ENCODE results near the gene PPARG.
"Not testable (repeated sequence)": the region's sequence is repeated elsewhere in the genome, so short reads cannot be mapped to it uniquely, and the experiment has no call there.

Gene PPARG

DNA sequence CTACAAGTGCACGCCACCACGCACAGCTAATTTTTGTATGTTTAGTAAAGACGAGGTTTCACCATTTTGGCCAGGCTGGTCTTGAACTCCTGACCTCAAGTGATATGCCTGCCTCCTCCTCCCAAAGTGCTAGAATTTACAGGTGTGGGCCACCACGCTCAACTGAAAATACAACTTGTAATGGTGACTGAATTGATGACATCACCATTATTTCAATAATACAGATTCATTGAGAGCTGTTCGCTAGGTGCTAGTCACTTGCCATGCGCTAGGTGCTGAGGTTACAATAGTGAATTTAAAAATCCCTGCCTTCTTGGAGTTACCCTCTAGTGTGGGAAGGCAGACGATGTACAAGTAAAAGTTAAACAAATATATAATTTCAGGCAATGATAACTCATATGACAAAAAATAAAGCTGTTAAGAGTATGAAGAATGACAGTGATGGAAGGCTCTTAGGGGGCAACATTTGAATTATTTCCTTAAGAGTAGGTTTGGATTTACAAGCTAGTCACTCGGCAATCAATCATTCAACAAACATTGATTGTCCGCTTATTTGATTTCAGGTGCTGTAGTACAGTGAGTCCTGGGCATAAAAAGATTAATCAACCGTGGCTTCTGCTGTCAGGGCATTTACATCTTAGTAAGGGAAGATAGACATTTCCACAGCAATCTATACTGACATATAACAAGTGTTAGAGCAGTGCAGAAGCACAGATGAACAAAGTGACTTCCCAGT is 9.1 kb upstream of the PPARG start:
- DNase-seq (ENCODE audit: low read depth in 3 of 3): no peak

GRCh38 chr3:12280357-12280806 is 8.5 kb upstream of the PPARG start:
- DNase-seq (ENCODE audit: low read depth in 3 of 3): no peak

DNA sequence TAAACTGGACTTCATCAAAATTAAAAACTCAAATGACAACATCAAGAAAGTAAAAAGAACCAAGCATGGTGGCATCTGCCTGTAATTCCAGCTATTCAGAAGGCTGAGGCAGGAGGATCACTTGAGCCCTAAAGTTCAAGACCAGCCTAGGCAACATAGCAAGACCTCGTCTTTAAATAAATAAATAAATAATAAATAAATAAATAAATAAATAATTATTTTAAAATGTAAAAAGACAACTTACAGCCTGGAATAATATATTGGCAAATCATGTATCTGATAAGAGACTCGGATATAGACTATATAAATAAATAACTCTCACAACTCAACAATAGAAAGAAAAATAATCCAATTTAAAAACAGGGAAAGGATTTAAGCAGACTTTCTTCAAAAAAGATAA is 4.3 kb upstream of the PPARG start:
- DNase-seq (ENCODE audit: low read depth in 3 of 3): no peak

- no peak for DNase-seq (ENCODE audit: low read depth in 3 of 3)
Measured at GRCh38 chr3:12285003-12285555, 3.8 kb upstream of the PPARG start.

DNA sequence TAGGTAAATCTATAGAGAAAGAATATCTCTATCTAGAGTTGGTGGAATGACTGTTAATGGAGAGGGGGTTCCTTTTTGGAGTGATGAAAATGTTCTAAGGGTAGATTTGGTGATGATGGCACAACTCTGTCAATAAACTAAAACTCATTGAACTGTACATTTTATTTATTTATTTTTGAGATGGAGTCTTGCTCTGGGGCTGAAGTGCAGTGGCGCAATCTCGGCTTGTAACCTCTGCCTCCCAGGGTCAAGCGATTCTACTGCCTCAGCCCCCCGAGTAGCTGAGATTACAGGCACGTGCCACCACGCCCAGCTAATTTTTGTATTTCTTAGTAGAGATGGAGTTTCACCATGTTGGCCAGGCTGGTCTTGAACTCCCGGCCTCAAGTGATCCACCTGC is 3.1 kb upstream of the PPARG start:
- DNase-seq (ENCODE audit: low read depth in 3 of 3): not testable (repeated sequence)

- no peak for DNase-seq (ENCODE audit: low read depth in 3 of 3)
Measured at GRCh38 chr3:12286504-12286903, 2.4 kb upstream of the PPARG start.

- DNase-seq (ENCODE audit: low read depth in 3 of 3): no peak
Measured at GRCh38 chr3:12286927-12287726, 1.7 kb upstream of the PPARG start.

DNA sequence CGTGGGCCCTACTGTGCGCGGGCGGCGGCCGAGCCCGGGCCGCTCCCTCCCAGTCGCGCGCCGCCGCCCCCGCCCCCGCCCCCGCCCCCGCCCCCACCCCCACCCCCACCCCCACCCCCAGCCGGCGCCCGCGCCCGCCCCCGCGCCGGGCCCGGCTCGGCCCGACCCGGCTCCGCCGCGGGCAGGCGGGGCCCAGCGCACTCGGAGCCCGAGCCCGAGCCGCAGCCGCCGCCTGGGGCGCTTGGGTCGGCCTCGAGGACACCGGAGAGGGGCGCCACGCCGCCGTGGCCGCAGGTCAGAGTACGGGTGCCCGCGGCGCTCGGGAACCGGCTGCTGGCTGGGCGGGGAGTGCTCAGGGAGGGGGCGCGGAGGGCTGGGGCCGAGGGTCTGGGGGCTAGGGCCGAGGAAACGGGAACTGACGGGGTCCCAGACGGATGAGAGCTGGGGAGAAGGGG is 1.1 kb upstream of the PPARG start:
- DNase-seq (ENCODE audit: low read depth in 3 of 3): no peak

GRCh38 chr3:12289524-12289923 is 654 bp downstream of the PPARG start:
- no peak for DNase-seq (ENCODE audit: low read depth in 3 of 3)

DNA sequence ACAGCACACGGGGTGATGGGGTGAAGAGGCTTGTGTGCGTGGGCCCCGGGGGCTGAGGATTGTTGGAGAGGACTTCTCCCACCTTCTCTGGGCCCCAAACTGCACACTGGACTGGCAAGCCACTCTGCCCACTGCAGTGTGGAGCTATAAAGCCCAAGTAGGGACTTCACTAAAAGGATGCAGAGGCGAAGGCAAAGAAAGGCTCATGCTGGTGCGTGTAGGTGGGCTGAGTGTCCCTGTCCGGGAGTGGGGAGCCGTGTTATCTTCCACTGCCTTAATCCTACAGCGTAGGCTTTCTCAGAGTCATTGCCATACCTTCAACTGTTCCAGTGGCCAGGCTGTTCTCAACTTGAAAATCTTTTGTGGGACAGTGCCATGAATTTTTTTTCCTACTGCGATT is 3.9 kb downstream of the PPARG start:
- DNase-seq (ENCODE audit: low read depth in 3 of 3): no peak

- no peak for DNase-seq (ENCODE audit: low read depth in 3 of 3)
Measured at GRCh38 chr3:12294885-12295580, 6.2 kb downstream of the PPARG start.

GRCh38 chr3:12296511-12296910 is 7.6 kb downstream of the PPARG start:
- no peak for DNase-seq (ENCODE audit: low read depth in 3 of 3)

DNA sequence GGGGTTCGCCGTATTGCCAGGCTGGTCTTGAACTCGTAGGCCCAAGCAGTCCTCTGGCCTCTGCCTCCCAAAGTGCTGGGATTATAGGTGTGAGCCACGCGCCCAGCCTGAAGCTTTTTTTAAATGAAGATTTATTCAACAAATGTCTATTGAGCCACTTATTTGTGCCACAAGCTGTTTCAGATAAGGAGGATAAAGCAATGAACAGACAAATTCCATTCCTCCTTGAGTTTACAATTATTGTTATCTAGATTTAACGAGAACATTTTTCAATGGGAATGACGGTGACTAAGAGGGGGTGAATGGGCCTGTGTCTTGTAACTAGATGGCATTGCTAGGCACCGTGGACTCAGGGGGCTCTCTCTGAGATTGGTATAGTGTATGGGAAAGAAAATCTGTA is 10.2 kb downstream of the PPARG start:
- DNase-seq (ENCODE audit: low read depth in 3 of 3): no peak

DNA sequence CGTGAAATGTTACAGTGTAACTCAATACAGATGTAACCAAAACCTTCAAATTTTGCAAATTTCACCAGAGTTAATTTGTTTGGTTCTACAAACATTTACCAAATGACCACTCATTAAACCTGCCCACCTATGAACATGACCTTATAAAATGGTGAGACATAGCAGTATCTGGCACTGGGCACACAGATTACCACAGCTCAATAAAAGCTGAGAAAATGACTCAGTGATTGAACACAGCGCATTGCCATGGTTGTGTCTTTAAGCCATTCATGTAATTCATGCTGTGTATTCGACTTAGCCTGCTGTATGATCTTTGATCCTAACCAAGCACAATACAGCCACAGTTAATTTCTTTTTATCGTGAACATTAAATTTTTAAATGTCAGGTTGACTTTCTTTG is 11.3 kb downstream of the PPARG start:
- no peak for DNase-seq (ENCODE audit: low read depth in 3 of 3)

GRCh38 chr3:12301031-12301430 is 12.2 kb downstream of the PPARG start:
- no peak for DNase-seq (ENCODE audit: low read depth in 3 of 3)

DNA sequence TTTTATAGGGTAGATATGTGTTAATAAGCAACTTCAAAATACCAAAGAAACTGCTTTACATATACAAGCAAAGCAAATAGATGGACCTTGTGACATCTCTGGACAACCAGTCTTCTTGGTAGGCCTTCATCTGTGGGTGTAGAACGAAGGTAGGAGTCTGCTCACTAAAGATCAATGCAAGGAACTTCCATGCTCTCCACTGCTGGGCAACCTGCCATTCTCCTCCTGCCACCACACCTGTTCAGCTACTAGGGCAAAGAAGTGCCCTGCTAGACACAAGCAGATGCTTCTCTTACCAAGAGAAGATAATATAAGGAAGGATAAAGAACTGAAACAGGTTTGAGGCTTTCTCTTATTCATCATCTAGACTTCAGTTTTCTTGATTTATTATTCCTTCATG is 12.6 kb downstream of the PPARG start:
- DNase-seq (ENCODE audit: low read depth in 3 of 3): no peak

DNA sequence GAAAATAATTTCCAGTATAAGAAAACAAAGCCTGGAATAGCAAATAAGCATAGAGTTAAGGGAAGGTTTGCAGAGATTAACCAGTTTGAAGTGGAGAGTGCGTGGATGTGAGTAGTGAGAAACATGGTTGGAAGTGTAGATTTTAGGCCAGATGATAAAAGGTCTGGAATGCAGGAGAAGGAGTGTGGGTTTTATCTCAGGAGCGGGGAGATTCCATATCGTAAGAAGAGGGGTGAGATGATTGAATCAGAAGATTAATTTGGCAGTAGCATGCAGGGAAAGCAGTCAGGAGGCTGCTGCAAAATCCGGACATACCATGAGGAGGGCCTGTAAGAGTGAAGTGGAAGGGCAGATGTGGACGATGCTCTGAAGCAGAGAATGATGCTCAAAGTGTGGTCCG is 13.7 kb downstream of the PPARG start:
- DNase-seq (ENCODE audit: low read depth in 3 of 3): no peak

- DNase-seq (ENCODE audit: low read depth in 3 of 3): no peak
Measured at GRCh38 chr3:12303534-12303933, 14.7 kb downstream of the PPARG start.

GRCh38 chr3:12303993-12304392 is 15.1 kb downstream of the PPARG start:
- DNase-seq (ENCODE audit: low read depth in 3 of 3): no peak

DNA sequence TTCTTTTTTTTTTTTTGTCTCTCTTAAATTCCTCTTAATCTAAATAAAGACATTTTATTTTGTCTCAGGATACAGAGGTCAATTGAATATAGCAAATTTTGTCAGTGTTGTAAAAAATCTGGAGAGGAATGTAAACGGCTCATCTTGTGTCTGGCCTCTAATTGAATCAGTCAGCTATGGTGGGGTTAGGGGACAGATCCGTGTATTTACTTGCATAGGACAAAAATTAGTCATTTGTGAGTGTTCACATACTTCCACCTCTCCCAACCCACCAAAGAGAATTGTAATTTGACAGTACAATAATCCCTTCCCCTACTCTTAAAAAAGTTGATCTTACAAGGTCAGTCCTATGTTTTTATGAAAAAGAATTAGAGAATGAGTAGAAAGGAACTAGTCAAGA is 18.3 kb downstream of the PPARG start:
- DNase-seq (ENCODE audit: low read depth in 3 of 3): no peak

GRCh38 chr3:12308517-12308916 is 19.6 kb downstream of the PPARG start:
- DNase-seq (ENCODE audit: low read depth in 3 of 3): no peak

- no peak for DNase-seq (ENCODE audit: low read depth in 3 of 3)
Measured at GRCh38 chr3:12309716-12310115, 20.8 kb downstream of the PPARG start.
